HFFc6 (cell line): ENCODE measurements around the gene ZNF844. TPM values are rescaled to one million over a fixed set of nuclear protein-coding genes. Genes with fewer than 3 reads are reported as not detected.
"Not testable (repeated sequence)": the region's sequence is repeated elsewhere in the genome, so short reads cannot be mapped to it uniquely, and the experiment has no call there.

ENCODE experiments used
- DNase-seq: peaks from one replicate; pipeline ENCODE4 v3.0.0-alpha.2; 2018
- H3K27ac Mint-ChIP-seq: 2 replicates; pipeline ENCODE4 v1.8.0; 2020; ENCODE audit warnings: mild to moderate bottlenecking, mixed read lengths
- H3K27me3 Mint-ChIP-seq: 2 replicates; pipeline ENCODE4 v1.8.0; 2021; ENCODE audit warnings: mild to moderate bottlenecking, moderate library complexity, mixed read lengths; ENCODE audit not compliant: insufficient read depth
- H3K36me3 Mint-ChIP-seq: 2 replicates; pipeline ENCODE4 v1.8.0; 2021; ENCODE audit warnings: low read depth, mixed read lengths
- H3K4me1 Mint-ChIP-seq: 2 replicates; pipeline ENCODE4 v1.8.0; 2020; ENCODE audit warnings: low read depth, mixed read lengths
- H3K4me3 Mint-ChIP-seq: 2 replicates; pipeline ENCODE4 v1.8.0; 2020; ENCODE audit warnings: mild to moderate bottlenecking, moderate library complexity, mixed read lengths
- H3K9me3 Mint-ChIP-seq: 2 replicates; pipeline ENCODE4 v1.8.0; 2020; ENCODE audit warnings: mild to moderate bottlenecking, mixed read lengths
- total RNA-seq, 6 experiments: library from RNA; stranded (reverse); fragmentation: NEBNext Ultra II Directional; extraction: Animal tissue kit (Norgen Biotek cat#: 25700); gene quantifications; 2 replicates in 1 of 6; 3 replicates in 5 of 6; pipeline ENCODE4 v1.2.3, GENCODE V29; 2021
- TF ChIP-seq, protein P1 (sequence below): fragments of 200-600 bp; sonication (generic); IDR thresholded peaks from 2 replicates; pipeline ENCODE4 v1.5.0; 2021; ENCODE audit warnings: antibody characterized with exemption, mild to moderate bottlenecking

Gene ZNF844
- total RNA-seq, 6 experiments from 2014 or later = 1.1 to 4.1 (median 1.3) TPM

- peaks cover 11% of the 10 kb centered on the region; the same call in 1 of the 2 replicates for H3K36me3 Mint-ChIP-seq
- peak within 1 kb of the TSS; percentile 93 for H3K4me3 Mint-ChIP-seq
- TF ChIP-seq, protein P1, sequence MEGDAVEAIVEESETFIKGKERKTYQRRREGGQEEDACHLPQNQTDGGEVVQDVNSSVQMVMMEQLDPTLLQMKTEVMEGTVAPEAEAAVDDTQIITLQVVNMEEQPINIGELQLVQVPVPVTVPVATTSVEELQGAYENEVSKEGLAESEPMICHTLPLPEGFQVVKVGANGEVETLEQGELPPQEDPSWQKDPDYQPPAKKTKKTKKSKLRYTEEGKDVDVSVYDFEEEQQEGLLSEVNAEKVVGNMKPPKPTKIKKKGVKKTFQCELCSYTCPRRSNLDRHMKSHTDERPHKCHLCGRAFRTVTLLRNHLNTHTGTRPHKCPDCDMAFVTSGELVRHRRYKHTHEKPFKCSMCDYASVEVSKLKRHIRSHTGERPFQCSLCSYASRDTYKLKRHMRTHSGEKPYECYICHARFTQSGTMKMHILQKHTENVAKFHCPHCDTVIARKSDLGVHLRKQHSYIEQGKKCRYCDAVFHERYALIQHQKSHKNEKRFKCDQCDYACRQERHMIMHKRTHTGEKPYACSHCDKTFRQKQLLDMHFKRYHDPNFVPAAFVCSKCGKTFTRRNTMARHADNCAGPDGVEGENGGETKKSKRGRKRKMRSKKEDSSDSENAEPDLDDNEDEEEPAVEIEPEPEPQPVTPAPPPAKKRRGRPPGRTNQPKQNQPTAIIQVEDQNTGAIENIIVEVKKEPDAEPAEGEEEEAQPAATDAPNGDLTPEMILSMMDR = no peak; the same call in 1 of the 2 replicates
- peaks cover 2% of the 10 kb centered on the region; the same call in 1 of the 2 replicates for H3K27me3 Mint-ChIP-seq
- peaks cover 12% of the 10 kb centered on the region for H3K4me1 Mint-ChIP-seq
- peaks cover 11% of the 10 kb centered on the region for H3K9me3 Mint-ChIP-seq
- peak; percentile 66 for DNase-seq
- H3K27ac Mint-ChIP-seq = peak within 1 kb of the TSS; percentile 59; the same call in 1 of the 2 replicates
Measured at GRCh38 chr19:12052497-12053169, 11.9 kb upstream of the ZNF844 start, which contains the start of gene ZNF878. Gene ZNF878, minus strand, starts transcription at chr19:12052961. Its CDS starts 160 bp downstream, at chr19:12052801.

DNA sequence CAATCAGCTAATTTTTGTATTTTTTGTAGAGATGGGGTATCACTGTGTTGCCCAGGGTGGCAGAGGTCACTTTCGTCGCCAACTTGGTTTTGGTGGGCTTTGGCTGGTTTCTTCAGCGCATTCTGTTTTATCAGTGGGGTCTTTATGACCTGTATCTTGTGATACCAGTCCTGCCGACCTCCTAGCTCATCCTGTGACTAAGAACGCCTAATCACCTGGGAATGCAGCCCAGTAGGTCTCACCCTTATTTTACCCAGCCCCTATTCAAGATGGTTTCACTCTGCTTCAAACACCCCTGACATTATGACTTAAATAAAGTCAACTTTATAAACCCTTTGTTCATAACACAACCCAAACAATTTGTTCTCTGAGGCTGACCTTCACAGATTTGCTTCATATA lies 8.7 kb upstream of the ZNF844 start:
- no peak for DNase-seq
- TF ChIP-seq, protein P1 = no peak
- no peak overlapping the region for H3K4me3 Mint-ChIP-seq
- H3K27me3 Mint-ChIP-seq = peaks cover 2% of the 10 kb centered on the region; the same call in 1 of the 2 replicates
- peaks cover 18% of the 10 kb centered on the region for H3K4me1 Mint-ChIP-seq
- 0 out of 2 replicates have a peak, but pooled peaks cover 4% of the 10 kb centered on the region for H3K36me3 Mint-ChIP-seq
- peaks cover 5% of the 10 kb centered on the region; the same call in 1 of the 2 replicates for H3K9me3 Mint-ChIP-seq
- H3K27ac Mint-ChIP-seq = no peak overlapping the region

DNA sequence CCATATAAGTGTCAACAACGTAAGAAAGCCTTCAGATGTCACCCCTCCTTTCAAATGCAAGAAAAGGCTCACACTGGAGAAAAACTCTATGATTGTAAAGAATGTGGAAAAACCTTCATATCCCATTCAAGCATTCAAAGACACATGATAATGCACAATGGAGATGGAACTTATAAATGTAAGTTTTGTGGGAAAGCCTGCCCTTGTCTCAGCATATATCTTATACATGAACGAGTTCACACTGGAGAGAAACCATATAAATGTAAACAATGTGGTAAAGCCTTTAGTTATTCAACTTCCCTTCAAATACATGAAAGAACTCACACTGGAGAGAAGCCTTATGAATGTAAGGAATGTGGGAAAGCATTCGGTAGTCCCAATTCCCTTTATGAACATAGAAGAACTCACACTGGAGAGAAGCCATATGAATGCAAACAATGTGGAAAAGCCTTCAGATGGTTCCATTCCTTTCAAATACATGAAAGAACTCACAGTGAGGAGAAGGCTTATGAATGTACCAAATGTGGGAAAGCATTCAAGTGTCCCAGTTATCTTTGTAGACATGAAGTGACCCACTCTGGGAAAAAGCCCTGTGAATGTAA lies 11.1 kb downstream of the ZNF844 start:
- H3K9me3 Mint-ChIP-seq = peaks cover 85% of the 10 kb centered on the region
- DNase-seq = no peak
- H3K27me3 Mint-ChIP-seq = peaks cover 5% of the 10 kb centered on the region; the same call in 1 of the 2 replicates
- TF ChIP-seq, protein P1 = no peak
- peaks cover 67% of the 10 kb centered on the region for H3K36me3 Mint-ChIP-seq
- no peaks in the 10 kb centered on the region for H3K4me1 Mint-ChIP-seq
- no peak overlapping the region for H3K27ac Mint-ChIP-seq
- H3K4me3 Mint-ChIP-seq = no peak overlapping the region

GRCh38 chr19:12076331-12076730 lies 11.8 kb downstream of the ZNF844 start:
- H3K4me3 Mint-ChIP-seq = 0 out of 2 replicates have a peak overlapping the region, but pooled peaks have one; percentile 49
- not testable (repeated sequence) for H3K27ac Mint-ChIP-seq, H3K27me3 Mint-ChIP-seq, H3K4me1 Mint-ChIP-seq, DNase-seq
- peaks cover 85% of the 10 kb centered on the region for H3K9me3 Mint-ChIP-seq
- peaks cover 60% of the 10 kb centered on the region for H3K36me3 Mint-ChIP-seq

GRCh38 chr19:12077375-12077774 lies 12.8 kb downstream of the ZNF844 start:
- Mint-ChIP-seq H3K4me3 (no peak overlapping the region), H3K27ac (no peak overlapping the region), H3K27me3 (peaks cover 8% of the 10 kb centered on the region; the same call in 1 of the 2 replicates), H3K9me3 (peaks cover 90% of the 10 kb centered on the region), H3K4me1 (no peaks in the 10 kb centered on the region), H3K36me3 (peaks cover 59% of the 10 kb centered on the region)
- no peak for DNase-seq
- TF ChIP-seq, protein P1 = no peak

- not testable (repeated sequence) for H3K27me3 Mint-ChIP-seq, H3K4me3 Mint-ChIP-seq, DNase-seq, H3K27ac Mint-ChIP-seq, H3K4me1 Mint-ChIP-seq, H3K36me3 Mint-ChIP-seq
- H3K9me3 Mint-ChIP-seq = peaks cover 72% of the 10 kb centered on the region
Measured at GRCh38 chr19:12083336-12083735, 18.8 kb downstream of the ZNF844 start.
